GM12865 (cell line): ENCODE measurements around the gene CELSR1.

Source experiments
- DNase-seq: peaks from one replicate; pipeline ENCODE4 v3.0.0; 2010; ENCODE audit warnings: low read depth
- H3K4me3 ChIP-seq: 2 replicates; pipeline ENCODE4 v1.5.1; 2011; ENCODE audit warnings: mild to moderate bottlenecking, low read depth, low read length, control low read depth
- TF ChIP-seq, protein P1 (sequence below): IDR thresholded peaks from 2 replicates; pipeline ENCODE4 v1.5.1; 2011; ENCODE audit warnings: low read length, control low read depth, low read depth, inconsistent platforms; ENCODE audit not compliant: insufficient read depth; ENCODE audit errors: missing control alignments

CELSR1 gene

DNA sequence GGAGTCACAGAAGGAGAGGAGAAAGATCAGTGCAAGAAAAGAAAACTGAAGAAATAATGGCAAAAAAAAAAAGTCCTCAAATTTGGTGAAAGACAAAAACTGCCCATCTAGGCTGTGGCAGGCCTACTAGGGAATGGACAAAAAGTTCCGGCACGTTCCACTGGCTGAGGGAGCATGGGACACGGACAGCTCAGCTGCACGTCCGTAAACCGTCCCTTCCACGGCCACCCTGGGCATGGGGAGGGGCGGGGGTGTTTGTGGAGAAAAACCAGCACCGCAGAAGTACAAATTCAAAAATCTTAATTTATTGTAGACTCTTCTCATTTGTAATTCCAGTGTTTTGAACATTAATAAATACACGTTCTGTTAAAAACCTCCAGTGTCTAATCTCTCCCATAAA lies 176.5 kb downstream of the CELSR1 start:
- no peak overlapping the region for H3K4me3 ChIP-seq
- TF ChIP-seq, protein P1, sequence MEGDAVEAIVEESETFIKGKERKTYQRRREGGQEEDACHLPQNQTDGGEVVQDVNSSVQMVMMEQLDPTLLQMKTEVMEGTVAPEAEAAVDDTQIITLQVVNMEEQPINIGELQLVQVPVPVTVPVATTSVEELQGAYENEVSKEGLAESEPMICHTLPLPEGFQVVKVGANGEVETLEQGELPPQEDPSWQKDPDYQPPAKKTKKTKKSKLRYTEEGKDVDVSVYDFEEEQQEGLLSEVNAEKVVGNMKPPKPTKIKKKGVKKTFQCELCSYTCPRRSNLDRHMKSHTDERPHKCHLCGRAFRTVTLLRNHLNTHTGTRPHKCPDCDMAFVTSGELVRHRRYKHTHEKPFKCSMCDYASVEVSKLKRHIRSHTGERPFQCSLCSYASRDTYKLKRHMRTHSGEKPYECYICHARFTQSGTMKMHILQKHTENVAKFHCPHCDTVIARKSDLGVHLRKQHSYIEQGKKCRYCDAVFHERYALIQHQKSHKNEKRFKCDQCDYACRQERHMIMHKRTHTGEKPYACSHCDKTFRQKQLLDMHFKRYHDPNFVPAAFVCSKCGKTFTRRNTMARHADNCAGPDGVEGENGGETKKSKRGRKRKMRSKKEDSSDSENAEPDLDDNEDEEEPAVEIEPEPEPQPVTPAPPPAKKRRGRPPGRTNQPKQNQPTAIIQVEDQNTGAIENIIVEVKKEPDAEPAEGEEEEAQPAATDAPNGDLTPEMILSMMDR = no peak
- no peak for DNase-seq

DNA sequence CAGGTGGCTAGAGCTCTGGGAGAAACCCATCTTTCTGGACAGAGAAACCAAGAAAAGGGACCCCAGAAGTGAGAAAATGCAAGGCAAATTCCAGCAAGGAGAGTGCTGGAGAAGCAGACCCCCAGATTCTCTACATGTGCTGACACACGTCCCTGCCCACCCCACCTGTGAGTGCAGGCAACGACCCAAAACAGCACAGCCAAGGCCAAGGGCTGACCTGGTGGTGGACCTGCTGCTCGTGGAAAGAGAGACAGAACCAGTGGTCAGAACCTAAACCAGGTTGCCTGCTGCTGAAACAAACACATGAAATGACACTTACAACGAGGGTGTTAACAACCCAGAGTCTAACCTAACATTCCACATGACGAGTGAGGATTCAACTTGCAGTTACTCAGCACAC lies 177.3 kb downstream of the CELSR1 start:
- TF ChIP-seq, protein P1 = no peak
- H3K4me3 ChIP-seq = no peak overlapping the region
- DNase-seq = no peak

DNA sequence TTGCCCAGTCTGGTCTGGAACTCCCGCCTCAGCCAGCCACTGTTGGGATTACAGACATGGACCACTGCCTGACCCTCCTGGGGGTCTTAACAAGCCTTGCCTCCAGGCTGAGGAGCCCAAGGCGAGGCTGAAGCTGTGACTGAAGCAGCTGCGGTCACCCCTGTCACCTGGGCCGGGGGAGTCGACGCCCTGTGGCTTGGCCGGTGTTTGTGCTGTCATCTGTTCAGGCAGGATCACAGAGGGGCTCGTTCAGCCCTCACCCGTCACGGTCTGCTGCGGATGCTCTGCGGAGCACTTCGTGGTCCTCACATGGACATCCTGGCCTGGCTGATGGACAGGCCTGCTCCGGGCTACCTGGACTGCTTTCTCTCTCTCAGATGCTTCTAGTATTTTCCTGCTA lies 178.1 kb downstream of the CELSR1 start:
- no peak overlapping the region for H3K4me3 ChIP-seq
- DNase-seq = no peak
- TF ChIP-seq, protein P1 = no peak

DNA sequence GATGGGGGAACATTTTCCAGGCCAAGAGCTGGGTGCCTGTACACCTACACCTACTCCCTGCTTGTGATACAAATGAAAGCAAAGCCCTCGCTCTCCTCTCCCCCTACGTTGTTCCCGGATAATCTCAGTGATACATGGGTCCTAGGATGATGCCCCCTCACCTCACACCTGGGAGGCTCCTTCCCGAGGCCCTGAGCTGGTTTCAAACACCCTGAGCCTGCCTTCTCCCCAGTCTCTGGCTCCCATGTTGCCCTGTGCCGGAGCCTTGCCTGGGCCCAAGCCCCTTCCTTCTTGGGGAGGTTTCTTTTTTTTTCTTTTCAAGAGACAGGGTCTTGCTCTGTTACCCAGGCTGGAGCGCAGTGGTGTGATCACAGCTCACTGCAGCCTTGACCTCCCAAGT lies 178.7 kb downstream of the CELSR1 start:
- DNase-seq = no peak
- TF ChIP-seq, protein P1 = no peak
- no peak overlapping the region for H3K4me3 ChIP-seq

DNA sequence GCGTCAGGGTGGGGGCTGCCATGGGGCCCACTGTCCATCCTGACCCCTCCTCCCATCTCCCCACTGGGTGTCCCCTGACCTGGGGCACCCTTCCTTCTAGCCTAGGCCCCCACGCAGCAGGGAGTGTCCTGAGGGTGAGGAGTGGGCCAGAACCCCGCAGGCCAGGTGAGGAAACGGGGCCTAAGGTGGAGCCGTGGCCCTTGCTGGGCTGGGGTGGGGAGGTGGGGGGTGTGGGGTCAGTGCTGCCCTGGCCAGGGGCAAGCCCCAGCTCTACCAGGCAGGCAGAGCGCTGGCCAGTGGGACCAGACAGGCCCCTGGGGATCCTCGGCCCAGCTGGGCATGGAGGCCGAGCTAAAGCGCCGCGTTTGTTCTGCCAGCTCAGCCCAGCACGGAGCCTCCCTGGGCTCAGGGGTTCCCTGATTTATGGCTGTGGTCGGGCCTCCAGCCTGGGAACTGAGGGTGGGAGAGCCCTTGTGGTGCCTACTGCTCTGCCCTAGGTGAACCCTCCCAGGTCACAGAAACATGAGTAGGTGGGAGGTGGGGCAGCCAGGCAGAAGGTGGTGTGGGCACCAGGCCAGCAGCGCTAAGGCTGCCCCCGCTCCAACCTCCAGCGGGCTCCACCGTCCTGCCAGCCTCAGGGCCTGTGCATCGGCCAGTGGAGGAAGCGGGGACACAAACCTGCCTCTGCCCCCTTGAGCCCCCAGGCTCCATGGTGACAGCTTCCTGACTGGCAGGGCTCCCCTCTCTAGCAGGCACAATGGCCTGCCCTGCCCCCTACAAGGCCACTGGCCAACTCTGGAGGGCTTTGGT lies 179.5 kb downstream of the CELSR1 start:
- H3K4me3 ChIP-seq = no peak overlapping the region

DNA sequence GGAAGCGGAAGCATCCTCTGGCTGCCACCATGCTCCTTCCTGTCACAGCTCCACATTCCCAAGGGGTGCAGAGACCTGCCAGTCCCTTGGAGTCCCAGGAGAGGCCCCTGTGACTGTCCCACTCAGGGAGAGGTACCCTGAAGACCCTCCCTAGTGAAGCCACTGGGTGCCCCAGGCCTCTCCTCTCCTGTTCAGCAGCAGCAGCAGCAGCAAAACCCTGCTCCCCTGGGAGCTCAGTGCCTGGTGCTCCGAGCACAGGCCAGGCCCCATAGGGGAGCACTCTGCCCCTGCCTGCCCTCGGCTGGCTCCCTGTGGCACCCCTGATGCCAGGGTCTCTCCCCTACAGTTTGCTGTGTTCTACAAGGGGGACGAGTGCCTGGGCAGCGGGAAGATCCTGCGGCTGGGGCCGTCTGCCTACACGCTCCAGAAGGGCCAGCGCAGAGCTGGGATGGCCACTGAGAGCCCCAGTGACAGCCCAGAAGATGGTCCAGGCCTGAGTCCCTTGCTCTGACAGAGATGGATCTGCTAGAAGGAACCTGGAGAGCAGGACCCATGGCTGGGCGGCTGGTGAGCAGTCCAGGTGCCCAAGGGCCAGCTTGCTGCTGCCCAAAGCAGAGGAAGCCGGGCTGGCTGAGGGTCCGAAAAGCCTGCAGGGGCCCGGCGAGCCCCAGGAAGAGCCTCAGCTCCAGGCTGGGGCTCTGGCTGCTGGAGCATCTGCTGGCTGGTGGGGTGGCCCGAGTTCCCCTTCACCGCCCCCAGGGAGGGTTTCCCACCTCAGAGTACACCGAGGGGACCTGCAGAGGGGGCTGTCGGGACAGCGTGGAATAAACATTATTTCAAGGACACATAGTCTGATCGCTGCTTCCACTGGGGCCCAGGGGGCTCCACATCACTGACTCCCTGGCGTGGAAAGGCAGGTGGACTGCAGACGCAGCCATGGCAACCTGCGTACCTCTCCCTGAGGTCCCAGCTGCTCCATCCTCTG lies 180.6 kb downstream of the CELSR1 start:
- TF ChIP-seq, protein P1 = no peak
- no peak overlapping the region for H3K4me3 ChIP-seq
- DNase-seq = no peak

More for the DNA sequence above, 179.5 kb downstream of the CELSR1 start:
- TF ChIP-seq, protein P1 = no peak
- DNase-seq = no peak
